Right ventricle myocardium inferior (tissue), 1 donor: ENCODE data around the gene NPAS2. TPM values are rescaled to one million over a fixed set of nuclear protein-coding genes. Genes with fewer than 3 reads are reported as not detected.
A peak's percentile ranks its signal among the peaks of the same experiment; 100 is the strongest.

Experiments used
- ATAC-seq: fragments of 200-7000 bp; cut with Tn5 transposase; one replicate; pipeline ENCODE4 v1.9.1; 2020; ENCODE audit warnings: mild to moderate bottlenecking, moderate library complexity
- DNase-seq: peaks from one replicate; pipeline ENCODE4 v3.0.0; 2021; ENCODE audit errors: missing footprints
- intact Hi-C: fragments of 100-400 bp; cut with DNase I; formaldehyde crosslinking; loops from one replicate; pipeline ENCODE4 v1.11.0; 2022
- total RNA-seq: library from RNA; stranded (reverse); fragmentation: NEBNext Ultra II Directional; extraction: Animal tissue kit (Norgen Biotek cat#: 25700); gene quantifications from one replicate; pipeline ENCODE4 v1.2.1, GENCODE V29; 2021
- donor health status: DM: no; HTN: yes; CAD: no; lungs with severe emphysema.

NPAS2 gene
- total RNA-seq, 1 donor from 2014 or later: 38.0 TPM

DNA sequence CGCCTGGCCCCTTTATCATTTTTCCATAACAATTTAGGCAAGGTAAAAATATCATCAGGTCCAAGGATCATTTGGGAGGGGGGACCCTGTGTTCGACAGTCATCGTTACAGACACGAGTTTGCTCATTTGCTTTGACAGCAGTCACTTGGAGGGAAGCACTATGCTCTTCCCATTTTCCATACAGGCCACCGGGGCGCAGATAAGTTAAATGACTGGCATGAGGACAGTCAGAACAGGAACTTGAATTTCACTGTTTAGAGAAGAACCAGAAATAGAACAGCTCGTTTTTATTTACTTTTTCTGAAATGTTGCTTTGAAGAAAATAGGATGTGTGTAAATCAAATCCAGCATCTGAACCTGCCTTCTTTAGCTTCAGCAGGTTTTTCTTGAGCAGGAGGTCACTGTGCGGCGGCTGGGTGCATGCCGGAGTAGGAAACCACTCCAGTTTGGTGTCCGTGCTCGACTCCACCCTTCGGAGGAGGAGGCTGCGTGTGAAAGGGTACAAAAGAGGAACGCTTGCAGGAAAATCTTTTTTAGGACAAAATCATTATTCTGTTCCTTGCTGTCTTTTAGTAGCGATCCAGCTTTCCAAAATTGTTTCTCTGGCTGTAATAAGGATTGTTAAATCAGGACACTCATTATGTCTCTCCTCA lies 15.2 kb downstream of the NPAS2 start:
- intact Hi-C loops: no loop called here
- no peak for DNase-seq
- ATAC-seq: no peak

GRCh38 chr2:100840519-100840918 lies 20.6 kb downstream of the NPAS2 start:
- intact Hi-C loops: no loop called here
- DNase-seq (no peak), ATAC-seq (no peak)

DNA sequence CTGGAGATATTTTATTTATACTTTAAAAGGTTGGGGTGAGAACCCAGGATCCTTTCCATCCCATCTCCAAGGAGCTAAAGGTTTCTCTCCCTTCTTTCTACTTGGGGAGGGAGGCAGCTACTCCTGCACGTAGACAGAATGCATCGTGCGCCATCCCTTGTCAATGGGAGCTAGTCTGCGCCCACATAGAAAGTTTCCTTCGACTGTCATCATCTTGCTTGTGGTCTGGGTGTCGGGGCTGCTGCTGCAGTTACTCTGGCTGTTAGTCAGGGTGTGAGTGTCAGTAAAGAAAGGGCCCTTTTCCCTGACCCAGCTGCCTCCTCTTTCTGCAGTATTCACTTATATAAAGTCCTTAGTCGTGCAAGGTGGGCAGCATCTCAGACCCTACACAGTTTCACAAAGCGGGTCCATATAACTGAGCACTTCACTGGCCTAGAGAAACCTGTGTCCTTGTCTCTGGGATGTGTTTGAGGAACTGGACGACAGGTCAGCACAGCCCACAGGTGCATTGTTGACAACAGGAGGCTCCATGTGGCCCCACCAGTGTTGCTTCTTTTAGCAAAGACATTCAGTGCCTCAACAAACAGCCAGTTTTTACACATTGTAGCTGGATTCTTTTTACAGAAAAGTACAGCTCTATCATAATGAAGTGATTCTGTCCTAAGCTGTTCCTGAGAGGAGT lies 22.4 kb downstream of the NPAS2 start:
- ATAC-seq: no peak
- no peak for DNase-seq
- intact Hi-C loops: no loop called here

DNA sequence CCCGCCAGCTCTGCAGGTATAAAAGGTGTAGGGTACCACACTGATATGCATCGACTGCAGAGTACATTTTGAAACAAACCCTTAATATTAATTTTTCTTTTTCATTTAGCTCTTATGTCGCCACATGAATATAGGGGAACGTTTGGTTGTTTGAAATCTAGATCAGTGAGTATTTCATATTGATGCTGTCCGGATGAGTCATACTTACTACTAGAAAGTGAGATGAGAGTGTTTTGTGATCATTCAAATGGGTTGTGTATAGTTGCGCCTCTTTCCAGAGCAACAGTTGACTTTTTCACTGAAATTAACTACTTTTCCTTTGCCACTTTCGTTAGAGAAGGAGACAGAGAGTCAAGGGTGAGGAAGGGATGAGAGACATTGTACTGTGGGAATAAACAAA lies 24.6 kb downstream of the NPAS2 start:
- intact Hi-C loops: no loop called here
- no peak for ATAC-seq
- no peak for DNase-seq

DNA sequence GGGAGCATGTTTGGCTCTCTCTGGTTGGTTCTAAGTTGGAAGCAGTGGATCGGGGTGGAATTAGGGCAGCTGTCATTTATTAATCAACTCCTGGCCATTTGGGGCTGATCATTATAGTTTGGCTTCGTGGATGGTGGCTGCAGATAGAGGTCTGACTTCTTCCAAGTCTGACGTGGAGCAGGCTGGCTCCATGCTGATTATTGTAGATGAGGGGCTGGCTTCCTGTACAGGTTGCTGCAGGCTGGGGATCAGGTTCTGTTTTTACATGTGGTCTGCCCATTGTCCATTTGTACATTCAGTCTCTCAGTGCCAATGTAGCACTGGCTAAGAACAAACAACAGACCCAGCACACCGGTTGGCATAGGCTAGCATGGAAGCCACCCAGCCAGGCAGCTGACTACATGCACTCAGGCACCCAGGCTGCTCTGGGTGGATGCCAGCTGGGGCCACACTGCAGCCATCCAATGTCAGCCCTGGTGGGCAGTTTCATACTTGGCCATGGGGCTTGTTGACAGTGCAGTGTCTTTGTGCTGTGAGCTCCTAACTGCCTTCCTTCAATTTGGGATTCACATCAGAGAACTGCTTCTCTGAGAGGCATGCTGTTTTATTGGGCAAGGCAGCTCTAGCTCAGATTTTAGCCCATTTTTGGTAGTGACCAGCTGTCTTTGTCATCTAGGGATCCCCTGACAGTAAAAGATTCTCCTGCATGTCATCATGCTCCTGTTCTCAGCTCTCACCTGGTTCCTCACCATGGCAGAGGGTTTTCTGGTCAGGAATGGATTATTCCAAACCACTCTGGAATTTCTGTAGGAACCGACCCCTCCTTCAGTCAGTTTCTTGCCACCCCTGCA lies 25.4 kb downstream of the NPAS2 start:
- intact Hi-C loops: loop anchor here (1.0 kb wide), 1 partner anchor 60 kb away; no protein-coding TSS in a partner anchor
- DNase-seq (no peak), ATAC-seq (peak; percentile 89)

GRCh38 chr2:100846716-100847115 lies 26.8 kb downstream of the NPAS2 start:
- no peak for DNase-seq
- intact Hi-C loops: no loop called here

GRCh38 chr2:100852447-100852846 lies 32.5 kb downstream of the NPAS2 start:
- no peak for ATAC-seq
- intact Hi-C loops: no loop called here
- no peak for DNase-seq

More at GRCh38 chr2:100846716-100847115, 26.8 kb downstream of the NPAS2 start:
- ATAC-seq: no peak

- intact Hi-C loops: no loop called here
- ATAC-seq: no peak
Observed at GRCh38 chr2:100852999-100853908, 33.3 kb downstream of the NPAS2 start.

DNA sequence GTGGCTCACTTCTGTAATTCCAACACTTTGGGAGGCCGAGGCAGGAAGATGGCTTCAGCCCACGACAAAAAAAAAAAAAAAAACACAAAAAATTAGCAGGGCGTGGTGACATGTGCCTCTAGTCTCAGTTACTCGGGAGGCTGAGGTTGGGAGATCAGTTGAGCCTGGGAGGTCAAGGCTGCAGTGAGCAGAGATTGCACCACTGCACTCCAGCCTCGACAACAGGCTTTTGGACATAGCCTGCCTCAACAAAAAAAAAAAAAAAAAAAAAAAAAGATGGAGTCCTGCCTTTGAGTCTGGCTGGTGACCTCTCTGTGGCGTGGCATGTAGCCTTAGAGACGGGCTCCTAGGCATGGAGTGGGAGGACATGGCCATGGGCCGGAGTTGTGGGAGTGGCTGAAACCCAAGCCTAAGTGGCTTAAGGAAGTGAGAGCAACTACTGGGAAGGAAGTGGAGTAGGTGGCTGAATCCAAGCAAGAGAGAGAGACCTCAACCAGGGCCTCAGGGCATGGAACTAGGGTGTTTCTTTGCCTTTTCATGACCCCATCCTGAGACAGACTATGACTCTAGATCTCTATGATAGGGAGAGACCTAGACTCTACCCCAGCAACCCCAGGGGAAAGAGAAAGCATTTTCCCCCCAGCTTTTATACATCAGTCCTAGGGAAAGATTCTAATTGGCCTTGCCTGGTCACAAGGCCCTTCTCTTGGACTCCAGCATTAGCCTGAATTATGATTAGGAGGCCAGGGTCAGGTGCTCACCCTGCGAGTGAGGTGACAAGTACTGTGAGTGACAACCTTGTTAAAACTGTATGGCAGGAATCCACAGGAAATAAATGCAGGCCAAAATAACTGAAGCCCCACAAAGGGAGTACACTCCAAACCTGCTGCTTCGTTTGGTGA lies 34.2 kb downstream of the NPAS2 start:
- peak; percentile 73 for ATAC-seq
- DNase-seq: no peak
- intact Hi-C loops: no loop called here

More at GRCh38 chr2:100852999-100853908, 33.3 kb downstream of the NPAS2 start:
- no peak for DNase-seq

DNA sequence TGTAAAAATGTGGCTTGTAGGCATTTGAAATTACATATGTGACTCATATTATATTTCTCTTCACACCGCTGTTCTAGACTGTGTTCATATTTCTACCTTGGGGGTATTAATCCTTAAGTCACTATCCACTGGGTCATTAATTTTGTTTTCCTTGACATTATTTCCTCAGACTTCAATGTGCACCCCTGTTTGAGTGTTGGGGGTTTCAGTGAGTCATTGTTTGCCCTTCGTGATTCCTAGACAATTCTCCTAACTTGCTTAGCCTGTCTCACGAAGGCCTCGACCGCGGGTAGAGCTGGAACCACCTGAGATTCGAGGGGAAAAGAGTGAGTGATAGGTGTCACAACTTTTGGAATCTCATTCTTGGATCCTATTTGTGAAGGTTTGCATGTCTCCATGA lies 35.1 kb downstream of the NPAS2 start:
- ATAC-seq (no peak), DNase-seq (no peak)
- intact Hi-C loops: no loop called here

GRCh38 chr2:100855606-100856005 lies 35.7 kb downstream of the NPAS2 start:
- no peak for DNase-seq
- intact Hi-C loops: no loop called here
- ATAC-seq: no peak

- intact Hi-C loops: no loop called here
- DNase-seq (no peak), ATAC-seq (no peak)
Observed at GRCh38 chr2:100856732-100857131, 36.8 kb downstream of the NPAS2 start.

DNA sequence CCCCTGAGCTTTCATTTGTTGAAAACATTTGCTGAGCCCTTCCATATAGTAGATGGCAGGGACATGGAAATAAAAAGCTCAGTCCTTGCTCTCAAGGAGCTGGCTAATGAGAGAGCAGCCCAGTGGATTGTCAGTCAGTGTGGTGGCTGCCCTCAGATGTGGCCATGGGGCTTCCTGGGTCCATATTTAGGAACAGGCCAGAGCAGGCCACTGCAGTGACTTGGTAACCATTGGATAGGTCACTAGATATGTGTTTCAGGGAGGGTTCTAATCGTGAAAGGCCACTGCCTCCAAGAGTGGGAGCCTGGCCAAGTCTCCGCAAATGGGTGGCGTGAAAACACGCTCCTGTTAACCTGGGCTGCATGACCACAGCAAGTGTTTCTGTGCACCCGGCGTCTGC lies 37.4 kb downstream of the NPAS2 start:
- intact Hi-C loops: no loop called here
- ATAC-seq (no peak), DNase-seq (no peak)

DNA sequence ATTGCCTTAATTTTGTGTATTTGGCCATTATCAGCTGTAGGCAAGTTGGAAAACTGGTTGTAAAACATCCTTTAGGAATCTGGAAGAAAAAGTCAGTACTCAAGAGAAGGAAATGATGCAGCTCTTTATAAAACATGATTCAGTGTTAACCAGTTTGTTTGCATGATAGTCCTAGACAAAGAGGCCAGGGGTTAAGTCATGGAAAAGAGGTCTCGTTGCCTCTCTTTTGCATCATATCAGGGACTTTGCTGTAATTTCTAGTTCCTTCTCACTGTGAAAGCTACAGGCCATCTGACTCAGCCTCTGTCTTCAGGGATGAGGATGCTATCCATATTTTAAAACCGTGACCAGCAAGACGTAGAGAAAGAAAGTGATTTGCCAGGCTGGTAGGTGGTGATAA lies 38.0 kb downstream of the NPAS2 start:
- intact Hi-C loops: no loop called here
- DNase-seq (no peak), ATAC-seq (no peak)

DNA sequence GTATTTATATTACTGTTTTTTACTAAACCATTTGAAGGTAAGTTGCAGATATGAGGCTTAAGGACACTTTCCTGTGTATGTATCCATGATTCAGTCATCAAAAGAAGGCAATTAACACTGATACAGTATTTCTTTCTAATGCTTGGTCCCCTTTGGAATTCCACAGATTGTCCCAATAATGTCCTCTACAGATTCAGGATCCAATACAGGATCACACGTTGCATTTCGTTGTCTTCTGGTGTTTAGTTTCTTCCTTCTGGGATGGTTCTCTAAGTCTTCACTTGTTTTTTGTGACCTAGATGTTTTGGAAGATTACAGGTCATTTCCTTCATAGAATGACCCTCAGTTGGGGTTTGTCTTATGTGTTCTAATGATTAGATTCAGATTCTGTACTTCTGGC lies 40.0 kb downstream of the NPAS2 start:
- intact Hi-C loops: no loop called here
- no peak for ATAC-seq
- no peak for DNase-seq

- DNase-seq: no peak
- ATAC-seq: no peak
- intact Hi-C loops: no loop called here
Observed at GRCh38 chr2:100861340-100861739, 41.4 kb downstream of the NPAS2 start.

GRCh38 chr2:100862081-100862480 lies 42.1 kb downstream of the NPAS2 start:
- ATAC-seq (no peak), DNase-seq (no peak)
- intact Hi-C loops: no loop called here
